SK-N-SH treated with all-trans-retinoic acid at 6 μM for 48 hours (cell line): ENCODE data around the gene CNNM1.

ENCODE experiments used
- ATAC-seq: fragments of 200-7000 bp; cut with Tn5 transposase; 3 replicates; pipeline ENCODE4 v1.9.1; 2020; ENCODE audit warnings: mild to moderate bottlenecking, moderate library complexity
- ARNTL ChIP-seq: fragments of 450-650 bp; formaldehyde crosslinking; IDR thresholded peaks from 2 replicates; pipeline ENCODE4 v1.5.0; 2020; ENCODE audit warnings: low read depth, mild to moderate bottlenecking, moderate library complexity, borderline replicate concordance
- CSDC2 ChIP-seq: fragments of 250-450 bp; sonication (Bioruptor Pico); IDR thresholded peaks from 2 replicates; pipeline ENCODE4 v1.5.0; 2020; ENCODE audit warnings: mild to moderate bottlenecking, moderate library complexity
- GLIS3 ChIP-seq: fragments of 250-450 bp; sonication (Bioruptor Pico); IDR thresholded peaks from 2 replicates; pipeline ENCODE4 v1.5.0; 2020; ENCODE audit warnings: mild to moderate bottlenecking, moderate library complexity
- ISL1 ChIP-seq: fragments of 250-450 bp; sonication (Bioruptor Pico); IDR thresholded peaks from 2 replicates; pipeline ENCODE4 v2.1.2; 2022; ENCODE audit warnings: mild to moderate bottlenecking, moderate library complexity
- OSR1 ChIP-seq: fragments of 250-450 bp; sonication (Bioruptor Pico); IDR thresholded peaks from 2 replicates; pipeline ENCODE4 v1.8.0; 2022; ENCODE audit warnings: moderate library complexity, mild to moderate bottlenecking, inconsistent platforms
- PPARA ChIP-seq: fragments of 250-450 bp; sonication (Bioruptor Pico); IDR thresholded peaks from 2 replicates; pipeline ENCODE4 v1.5.0; 2020; ENCODE audit warnings: mild to moderate bottlenecking, borderline replicate concordance
- SNAI2 ChIP-seq: fragments of 250-450 bp; sonication (Bioruptor Pico); IDR thresholded peaks from 2 replicates; pipeline ENCODE4 v1.5.0; 2020; ENCODE audit warnings: mild to moderate bottlenecking, moderate library complexity
- TCF4 ChIP-seq: fragments of 250-450 bp; sonication (Bioruptor Pico); IDR thresholded peaks from 2 replicates; pipeline ENCODE4 v1.8.0; 2021; ENCODE audit warnings: mild to moderate bottlenecking, moderate library complexity, borderline replicate concordance
- TOX ChIP-seq: fragments of 250-450 bp; sonication (Bioruptor Pico); IDR thresholded peaks from 2 replicates; pipeline ENCODE4 v1.8.0; 2021; ENCODE audit warnings: mild to moderate bottlenecking, moderate library complexity, borderline replicate concordance
- ZC3H10 ChIP-seq: fragments of 250-450 bp; sonication (Bioruptor Pico); IDR thresholded peaks from 2 replicates; pipeline ENCODE4 v1.5.1; 2021; ENCODE audit warnings: mild to moderate bottlenecking, moderate library complexity
- ZFP3 ChIP-seq: fragments of 250-450 bp; sonication (Bioruptor Pico); IDR thresholded peaks from 2 replicates; pipeline ENCODE4 v1.5.0; 2020; ENCODE audit warnings: mild to moderate bottlenecking, moderate library complexity
- ZFP30 ChIP-seq: fragments of 450-650 bp; formaldehyde crosslinking; IDR thresholded peaks from 2 replicates; pipeline ENCODE4 v1.5.0; 2022; ENCODE audit warnings: mild to moderate bottlenecking, moderate library complexity
- ZNF565 ChIP-seq: fragments of 450-650 bp; formaldehyde crosslinking; conservative IDR thresholded peaks from 2 replicates; pipeline ENCODE4 v1.5.0; 2020; ENCODE audit warnings: low read depth, mild to moderate bottlenecking, moderate library complexity
- ZNF8 ChIP-seq: fragments of 450-650 bp; formaldehyde crosslinking; IDR thresholded peaks from 2 replicates; pipeline ENCODE4 v1.5.0; 2020; ENCODE audit warnings: mild to moderate bottlenecking, moderate library complexity
- TF ChIP-seq, protein P1 (sequence below): fragments of 250-450 bp; sonication (Bioruptor Pico); IDR thresholded peaks from 2 replicates; pipeline ENCODE4 v1.8.0; 2021; ENCODE audit warnings: low read depth, mild to moderate bottlenecking, moderate library complexity, borderline replicate concordance
- TF ChIP-seq, protein P2 (sequence below): fragments of 250-450 bp; sonication (Bioruptor Pico); IDR thresholded peaks from 2 replicates; pipeline ENCODE4 v1.8.0; 2020; ENCODE audit warnings: mild to moderate bottlenecking, moderate library complexity, borderline replicate concordance
- TF ChIP-seq, protein P3 (sequence below): fragments of 250-450 bp; sonication (Bioruptor Pico); IDR thresholded peaks from 2 replicates; pipeline ENCODE4 v1.5.0; 2020; ENCODE audit warnings: mild to moderate bottlenecking, moderate library complexity
- TF ChIP-seq, protein P4 (sequence below): fragments of 250-450 bp; sonication (Bioruptor Pico); IDR thresholded peaks from 2 replicates; pipeline ENCODE4 v1.5.1; 2021; ENCODE audit warnings: mild to moderate bottlenecking, moderate library complexity
- TF ChIP-seq, protein P5 (sequence below): fragments of 250-450 bp; sonication (Bioruptor Pico); IDR thresholded peaks from 2 replicates; pipeline ENCODE4 v1.5.1; 2020; ENCODE audit warnings: low read depth, mild to moderate bottlenecking, moderate library complexity

Gene CNNM1

DNA sequence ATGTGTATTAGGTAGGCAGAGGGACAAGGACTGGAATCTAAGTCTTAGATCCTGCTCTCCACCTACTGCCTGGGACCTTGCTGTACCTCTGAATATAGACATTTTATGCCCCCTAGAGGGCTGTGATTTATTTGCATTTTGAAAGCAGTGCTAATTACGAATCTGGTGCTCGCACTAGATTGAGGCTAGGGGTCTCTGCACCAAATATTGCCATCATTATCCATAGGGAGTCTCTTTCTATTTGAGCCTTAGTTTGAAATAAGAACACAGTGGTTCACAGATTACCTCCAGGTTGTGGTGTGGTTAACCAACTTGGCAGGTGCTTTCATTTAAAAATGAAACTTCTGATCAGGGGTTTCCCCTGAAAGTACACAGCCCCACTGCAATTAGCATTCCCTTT is 41.8 kb downstream of the CNNM1 start:
- ATAC-seq, result peak; percentile 79
- no peak for TF ChIP-seq ISL1 (CRISPR knock-in tag)
- TF ChIP-seq GLIS3 (CRISPR knock-in tag), result no peak
- TF ChIP-seq, protein P1, sequence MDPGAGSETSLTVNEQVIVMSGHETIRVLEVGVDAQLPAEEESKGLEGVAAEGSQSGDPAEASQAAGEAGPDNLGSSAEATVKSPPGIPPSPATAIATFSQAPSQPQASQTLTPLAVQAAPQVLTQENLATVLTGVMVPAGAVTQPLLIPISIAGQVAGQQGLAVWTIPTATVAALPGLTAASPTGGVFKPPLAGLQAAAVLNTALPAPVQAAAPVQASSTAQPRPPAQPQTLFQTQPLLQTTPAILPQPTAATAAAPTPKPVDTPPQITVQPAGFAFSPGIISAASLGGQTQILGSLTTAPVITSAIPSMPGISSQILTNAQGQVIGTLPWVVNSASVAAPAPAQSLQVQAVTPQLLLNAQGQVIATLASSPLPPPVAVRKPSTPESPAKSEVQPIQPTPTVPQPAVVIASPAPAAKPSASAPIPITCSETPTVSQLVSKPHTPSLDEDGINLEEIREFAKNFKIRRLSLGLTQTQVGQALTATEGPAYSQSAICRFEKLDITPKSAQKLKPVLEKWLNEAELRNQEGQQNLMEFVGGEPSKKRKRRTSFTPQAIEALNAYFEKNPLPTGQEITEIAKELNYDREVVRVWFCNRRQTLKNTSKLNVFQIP (CRISPR knock-in tag), result no peak
- TF ChIP-seq ZC3H10 (CRISPR knock-in tag), result no peak
- TF ChIP-seq TCF4, result no peak
- no peak for TF ChIP-seq TOX (CRISPR knock-in tag)
- no peak for TF ChIP-seq ZFP3
- TF ChIP-seq, protein P2, sequence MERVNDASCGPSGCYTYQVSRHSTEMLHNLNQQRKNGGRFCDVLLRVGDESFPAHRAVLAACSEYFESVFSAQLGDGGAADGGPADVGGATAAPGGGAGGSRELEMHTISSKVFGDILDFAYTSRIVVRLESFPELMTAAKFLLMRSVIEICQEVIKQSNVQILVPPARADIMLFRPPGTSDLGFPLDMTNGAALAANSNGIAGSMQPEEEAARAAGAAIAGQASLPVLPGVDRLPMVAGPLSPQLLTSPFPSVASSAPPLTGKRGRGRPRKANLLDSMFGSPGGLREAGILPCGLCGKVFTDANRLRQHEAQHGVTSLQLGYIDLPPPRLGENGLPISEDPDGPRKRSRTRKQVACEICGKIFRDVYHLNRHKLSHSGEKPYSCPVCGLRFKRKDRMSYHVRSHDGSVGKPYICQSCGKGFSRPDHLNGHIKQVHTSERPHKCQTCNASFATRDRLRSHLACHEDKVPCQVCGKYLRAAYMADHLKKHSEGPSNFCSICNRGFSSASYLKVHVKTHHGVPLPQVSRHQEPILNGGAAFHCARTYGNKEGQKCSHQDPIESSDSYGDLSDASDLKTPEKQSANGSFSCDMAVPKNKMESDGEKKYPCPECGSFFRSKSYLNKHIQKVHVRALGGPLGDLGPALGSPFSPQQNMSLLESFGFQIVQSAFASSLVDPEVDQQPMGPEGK, result no peak
- TF ChIP-seq SNAI2 (CRISPR knock-in tag), result no peak
- no peak for TF ChIP-seq ZFP30 (CRISPR knock-in tag)
- TF ChIP-seq, protein P3, sequence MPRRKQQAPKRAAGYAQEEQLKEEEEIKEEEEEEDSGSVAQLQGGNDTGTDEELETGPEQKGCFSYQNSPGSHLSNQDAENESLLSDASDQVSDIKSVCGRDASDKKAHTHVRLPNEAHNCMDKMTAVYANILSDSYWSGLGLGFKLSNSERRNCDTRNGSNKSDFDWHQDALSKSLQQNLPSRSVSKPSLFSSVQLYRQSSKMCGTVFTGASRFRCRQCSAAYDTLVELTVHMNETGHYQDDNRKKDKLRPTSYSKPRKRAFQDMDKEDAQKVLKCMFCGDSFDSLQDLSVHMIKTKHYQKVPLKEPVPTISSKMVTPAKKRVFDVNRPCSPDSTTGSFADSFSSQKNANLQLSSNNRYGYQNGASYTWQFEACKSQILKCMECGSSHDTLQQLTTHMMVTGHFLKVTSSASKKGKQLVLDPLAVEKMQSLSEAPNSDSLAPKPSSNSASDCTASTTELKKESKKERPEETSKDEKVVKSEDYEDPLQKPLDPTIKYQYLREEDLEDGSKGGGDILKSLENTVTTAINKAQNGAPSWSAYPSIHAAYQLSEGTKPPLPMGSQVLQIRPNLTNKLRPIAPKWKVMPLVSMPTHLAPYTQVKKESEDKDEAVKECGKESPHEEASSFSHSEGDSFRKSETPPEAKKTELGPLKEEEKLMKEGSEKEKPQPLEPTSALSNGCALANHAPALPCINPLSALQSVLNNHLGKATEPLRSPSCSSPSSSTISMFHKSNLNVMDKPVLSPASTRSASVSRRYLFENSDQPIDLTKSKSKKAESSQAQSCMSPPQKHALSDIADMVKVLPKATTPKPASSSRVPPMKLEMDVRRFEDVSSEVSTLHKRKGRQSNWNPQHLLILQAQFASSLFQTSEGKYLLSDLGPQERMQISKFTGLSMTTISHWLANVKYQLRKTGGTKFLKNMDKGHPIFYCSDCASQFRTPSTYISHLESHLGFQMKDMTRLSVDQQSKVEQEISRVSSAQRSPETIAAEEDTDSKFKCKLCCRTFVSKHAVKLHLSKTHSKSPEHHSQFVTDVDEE (CRISPR knock-in tag), result no peak
- TF ChIP-seq CSDC2 (CRISPR knock-in tag), result no peak
- TF ChIP-seq, protein P4, sequence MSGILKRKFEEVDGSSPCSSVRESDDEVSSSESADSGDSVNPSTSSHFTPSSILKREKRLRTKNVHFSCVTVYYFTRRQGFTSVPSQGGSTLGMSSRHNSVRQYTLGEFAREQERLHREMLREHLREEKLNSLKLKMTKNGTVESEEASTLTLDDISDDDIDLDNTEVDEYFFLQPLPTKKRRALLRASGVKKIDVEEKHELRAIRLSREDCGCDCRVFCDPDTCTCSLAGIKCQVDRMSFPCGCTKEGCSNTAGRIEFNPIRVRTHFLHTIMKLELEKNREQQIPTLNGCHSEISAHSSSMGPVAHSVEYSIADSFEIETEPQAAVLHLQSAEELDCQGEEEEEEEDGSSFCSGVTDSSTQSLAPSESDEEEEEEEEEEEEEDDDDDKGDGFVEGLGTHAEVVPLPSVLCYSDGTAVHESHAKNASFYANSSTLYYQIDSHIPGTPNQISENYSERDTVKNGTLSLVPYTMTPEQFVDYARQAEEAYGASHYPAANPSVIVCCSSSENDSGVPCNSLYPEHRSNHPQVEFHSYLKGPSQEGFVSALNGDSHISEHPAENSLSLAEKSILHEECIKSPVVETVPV, result no peak
- no peak for TF ChIP-seq OSR1
- TF ChIP-seq ZNF565 (CRISPR knock-in tag), result no peak
- no peak for TF ChIP-seq ARNTL (CRISPR knock-in tag)
- TF ChIP-seq, protein P5, sequence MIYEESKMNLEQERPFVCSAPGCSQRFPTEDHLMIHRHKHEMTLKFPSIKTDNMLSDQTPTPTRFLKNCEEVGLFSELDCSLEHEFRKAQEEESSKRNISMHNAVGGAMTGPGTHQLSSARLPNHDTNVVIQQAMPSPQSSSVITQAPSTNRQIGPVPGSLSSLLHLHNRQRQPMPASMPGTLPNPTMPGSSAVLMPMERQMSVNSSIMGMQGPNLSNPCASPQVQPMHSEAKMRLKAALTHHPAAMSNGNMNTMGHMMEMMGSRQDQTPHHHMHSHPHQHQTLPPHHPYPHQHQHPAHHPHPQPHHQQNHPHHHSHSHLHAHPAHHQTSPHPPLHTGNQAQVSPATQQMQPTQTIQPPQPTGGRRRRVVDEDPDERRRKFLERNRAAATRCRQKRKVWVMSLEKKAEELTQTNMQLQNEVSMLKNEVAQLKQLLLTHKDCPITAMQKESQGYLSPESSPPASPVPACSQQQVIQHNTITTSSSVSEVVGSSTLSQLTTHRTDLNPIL (CRISPR knock-in tag), result no peak
- no peak for TF ChIP-seq ZNF8 (CRISPR knock-in tag)

DNA sequence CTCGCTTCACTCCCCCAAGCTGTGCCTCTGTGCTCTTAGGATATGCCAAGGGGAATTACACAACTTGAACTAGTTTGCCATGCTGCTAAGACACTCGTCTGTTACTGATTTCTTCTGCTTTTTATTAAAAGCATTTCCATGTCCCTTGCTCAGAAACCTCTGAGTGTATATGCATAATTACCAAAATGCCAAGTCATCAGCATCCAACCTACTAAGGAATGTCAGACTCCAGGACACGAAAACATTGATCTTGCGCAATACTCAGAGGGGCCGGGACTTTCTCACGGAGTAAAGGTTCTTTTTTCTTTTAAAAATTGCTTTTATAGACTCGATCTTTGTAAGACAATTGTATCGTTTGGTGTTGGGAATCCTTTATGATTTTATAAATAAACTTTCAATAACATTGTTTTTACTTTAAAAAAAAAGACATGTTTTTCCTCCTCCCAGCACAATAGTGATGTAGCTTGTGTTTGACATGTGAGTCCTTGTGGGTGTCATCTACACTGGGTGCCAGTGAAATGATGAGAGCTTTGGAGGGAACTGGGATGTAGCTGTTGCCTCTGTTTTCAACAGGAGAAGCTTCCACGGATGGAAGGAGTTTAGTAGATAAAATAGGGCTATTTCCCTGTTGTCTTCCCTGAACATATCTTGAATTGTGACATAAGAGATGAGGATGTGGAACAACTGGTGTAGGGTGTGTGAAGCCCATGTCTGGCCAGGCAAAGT is 43.6 kb downstream of the CNNM1 start:
- TF ChIP-seq GLIS3 (CRISPR knock-in tag) (no peak), TOX (CRISPR knock-in tag) (no peak), PPARA (CRISPR knock-in tag) (no peak)
- TF ChIP-seq, protein P3 (CRISPR knock-in tag), result no peak
- no peak for ATAC-seq
